ENCODE results near the gene QSOX2. TPM values are rescaled to one million over a fixed set of nuclear protein-coding genes. Genes with fewer than 3 reads are reported as not detected.

Gene QSOX2
- total RNA-seq, 1 experiment from 2014 or later: 34.6 TPM

GRCh38 chr9:136291306-136292025, 45.9 kb upstream of the QSOX2 start:
- Histone ChIP-seq H3K4me1 (replicated peaks; ENCODE audit: insufficient read depth) (peaks cover 5% of the 10 kb centered on the region), H3K36me3 (ENCODE audit: low read depth) (no peaks in the 10 kb centered on the region), H3K9me3 (ENCODE audit: insufficient read depth, low read depth) (no peaks in the 10 kb centered on the region), H3F3A (ENCODE audit: insufficient read depth, low read depth) (peaks cover 5% of the 10 kb centered on the region; the same call in 1 of the 2 replicates), H3K4me2 (no peak overlapping the region), H4K20me1 (ENCODE audit: insufficient read depth) (no peaks in the 10 kb centered on the region), H3K4me3 (no peak overlapping the region), H2AFZ (no peak overlapping the region), H3K27me3 (ENCODE audit: insufficient read depth, low read depth) (peaks cover 16% of the 10 kb centered on the region), H3K9me2 (ENCODE audit: insufficient read depth) (no peaks in the 10 kb centered on the region), H3K27ac (no peak overlapping the region), H3K79me2 (ENCODE audit: low read depth) (no peaks in the 10 kb centered on the region)
- ChIA-PET POLR2A (ENCODE audit: unreplicated experiment) (no interaction called here), CTCF (no interaction called here)
- no peak for DNase-seq
- intact Hi-C loops (cut with micrococcal nuclease; ENCODE audit: unreplicated experiment): no loop called here
- TF ChIP-seq EZH2 (IDR thresholded peaks at IDR 0.05; ENCODE audit: low read depth) (no peak), CTCF (conservative IDR thresholded peaks at IDR 0.05) (no peak)
- BruUV-seq (replicated peaks): no TSS peak

DNA sequence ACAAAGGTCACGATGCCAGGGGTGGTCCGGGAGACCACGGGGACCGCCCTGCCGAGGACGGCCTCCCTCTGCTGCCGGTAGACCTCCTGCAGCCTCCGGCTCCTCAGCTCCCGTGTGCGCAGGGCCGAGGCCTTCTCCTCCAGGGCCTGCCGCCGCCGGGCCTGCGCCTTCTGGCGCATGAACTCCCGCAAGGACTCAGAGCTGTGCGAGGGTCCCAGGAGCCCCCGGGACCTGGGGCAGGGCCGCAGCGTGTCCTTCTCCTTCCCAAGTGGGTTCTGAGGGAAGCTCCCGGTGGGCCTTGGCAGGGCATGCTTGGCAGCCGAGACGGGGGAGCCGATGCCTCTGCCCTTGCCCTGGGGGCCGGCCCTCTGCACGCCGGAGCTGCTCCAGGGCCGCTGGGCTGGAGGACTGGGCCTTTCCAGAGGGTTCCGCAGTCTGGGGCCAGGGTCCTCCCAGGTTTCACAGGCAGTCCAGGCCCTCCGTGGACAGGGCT, 44.9 kb upstream of the QSOX2 start:
- CTCF ChIA-PET: no interaction called here
- POLR2A ChIA-PET (ENCODE audit: unreplicated experiment): no interaction called here

More for the DNA sequence above, 44.9 kb upstream of the QSOX2 start:
- no TSS peak for BruUV-seq (replicated peaks)
- no peaks in the 10 kb centered on the region for H3K9me3 ChIP-seq (ENCODE audit: insufficient read depth, low read depth)
- no peaks in the 10 kb centered on the region for H4K20me1 ChIP-seq (ENCODE audit: insufficient read depth)
- no peaks in the 10 kb centered on the region for H3K4me1 ChIP-seq (replicated peaks; ENCODE audit: insufficient read depth)
- no peak overlapping the region for H3K4me3 ChIP-seq
- intact Hi-C loops (cut with micrococcal nuclease; ENCODE audit: unreplicated experiment): no loop called here
- no peak overlapping the region for H3K27ac ChIP-seq
- no peak for DNase-seq
- no peaks in the 10 kb centered on the region for H3K9me2 ChIP-seq (ENCODE audit: insufficient read depth)
- H3K36me3 ChIP-seq (ENCODE audit: low read depth): no peaks in the 10 kb centered on the region
- no peak overlapping the region for H3K4me2 ChIP-seq
- H3K79me2 ChIP-seq (ENCODE audit: low read depth): no peaks in the 10 kb centered on the region
- no peak overlapping the region for H2AFZ ChIP-seq
- peaks cover 5% of the 10 kb centered on the region; the same call in 1 of the 2 replicates for H3F3A ChIP-seq (ENCODE audit: insufficient read depth, low read depth)
- no peak for TF ChIP-seq EZH2 (IDR thresholded peaks at IDR 0.05; ENCODE audit: low read depth)
- no peak for TF ChIP-seq CTCF (conservative IDR thresholded peaks at IDR 0.05)
- peaks cover 25% of the 10 kb centered on the region for H3K27me3 ChIP-seq (ENCODE audit: insufficient read depth, low read depth)
